ENCODE results near the gene FN3K.

GRCh38 chr17:82718986-82719685 is 16.3 kb upstream of the FN3K start:
- TF ChIP-seq EZH2 (IDR thresholded peaks at IDR 0.05; ENCODE audit: insufficient read depth, poor library complexity, severe bottlenecking), result no peak
- TF ChIP-seq EZH2phosphoT487 (IDR thresholded peaks at IDR 0.05; ENCODE audit: insufficient read depth, low read depth), result no peak

Data from GM23248 (cell line).